HepG2 (cell line): ENCODE measurements around the gene LAIR1.

Source experiments
- CTCF ChIP-seq: sonication (generic); formaldehyde crosslinking; IDR thresholded peaks from 2 replicates; pipeline ENCODE4 v1.5.0; 2020; ENCODE audit warnings: mild to moderate bottlenecking, missing genetic modification reagents, moderate library complexity
- JUN ChIP-seq: sonication (generic); formaldehyde crosslinking; IDR thresholded peaks from 2 replicates; pipeline ENCODE4 v1.4.0; 2020; ENCODE audit warnings: mild to moderate bottlenecking, missing genetic modification reagents
- SRF ChIP-seq: IDR thresholded peaks from 2 replicates; pipeline ENCODE4 v1.6.1; 2011; ENCODE audit warnings: mild to moderate bottlenecking, low read depth, low read length, moderate library complexity
- ZNF703 ChIP-seq: sonication (generic); formaldehyde crosslinking; IDR thresholded peaks from 2 replicates; pipeline ENCODE4 v1.5.1; 2020; ENCODE audit warnings: missing genetic modification reagents, mild to moderate bottlenecking, moderate library complexity, borderline replicate concordance

- TF ChIP-seq JUN (CRISPR knock-in tag) (no peak), ZNF703 (CRISPR knock-in tag) (no peak), SRF (no peak), CTCF (CRISPR knock-in tag) (no peak)
Observed at GRCh38 chr19:54357381-54357780, 7.3 kb downstream of the LAIR1 start.
